ENCODE data around the gene POLR2L.

The POLR2L gene

DNA sequence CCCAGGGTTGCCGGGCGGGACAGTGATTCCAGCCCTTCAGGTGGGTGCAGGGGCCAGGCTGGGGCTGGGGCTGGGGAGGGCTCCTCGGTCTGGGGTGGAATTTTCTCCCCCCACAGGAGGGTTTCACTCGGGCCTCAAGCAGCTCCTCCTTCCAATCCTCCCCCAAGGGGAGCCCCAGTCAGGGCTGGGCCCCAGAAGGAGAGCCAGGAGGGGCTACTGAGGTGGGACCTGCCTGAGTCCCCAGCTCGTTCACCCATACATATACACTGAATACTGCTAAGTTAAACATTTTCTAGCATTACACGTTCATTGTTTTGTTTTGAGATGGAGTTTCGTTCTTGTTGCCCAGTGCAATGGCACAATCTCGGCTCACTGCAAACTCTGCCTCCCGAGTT, 16.1 kb downstream of the POLR2L start:
- no peaks in the 10 kb centered on the region for H3K9me3 ChIP-seq (ENCODE audit: control insufficient read depth, insufficient read depth, low read length)

DNA sequence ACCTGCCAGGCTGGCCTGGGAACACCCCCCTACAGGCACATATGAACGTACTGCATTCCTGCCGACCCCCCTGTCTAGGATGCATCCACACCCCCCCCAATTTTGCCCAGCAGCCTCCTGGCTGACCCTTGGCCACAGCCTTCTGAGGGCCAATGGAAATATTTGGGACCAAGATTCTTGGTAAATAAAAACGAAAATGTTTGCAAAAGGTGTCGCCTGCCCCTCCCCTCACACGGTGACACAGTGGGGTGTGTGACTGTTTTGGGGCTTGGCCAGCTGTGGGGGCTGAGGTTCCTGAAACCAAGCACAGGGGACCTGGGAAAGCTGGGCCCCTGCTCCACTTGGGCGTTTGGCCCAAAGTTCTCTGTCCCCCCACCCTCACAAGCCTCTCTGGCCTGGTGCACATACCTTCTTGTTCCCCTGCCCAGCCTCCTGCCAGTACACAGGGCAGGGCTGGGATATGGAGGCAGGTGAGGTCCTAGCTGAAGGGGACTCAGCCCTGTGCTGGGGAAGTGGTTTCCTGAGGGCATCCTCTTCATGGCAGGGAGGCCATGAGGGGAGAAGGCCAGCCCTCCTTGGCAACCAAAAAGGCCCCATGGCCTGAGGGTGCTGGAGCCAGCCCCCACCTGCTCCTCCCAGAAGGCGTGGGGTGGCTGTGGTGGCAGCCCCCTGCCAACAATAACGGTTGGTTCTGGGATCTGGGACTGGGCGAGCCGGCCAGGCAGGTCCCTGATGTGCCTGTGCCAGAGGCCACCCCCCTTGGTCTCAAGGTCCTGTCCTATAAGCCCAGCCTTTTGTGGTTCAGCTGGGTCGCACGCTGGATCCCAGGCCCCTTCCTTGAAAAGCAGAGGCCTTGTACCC, 16.7 kb downstream of the POLR2L start:
- Histone ChIP-seq H3K9me3 (ENCODE audit: control insufficient read depth, insufficient read depth, low read length) (no peaks in the 10 kb centered on the region), H3K9ac (ENCODE audit: low read depth, low read length) (no peak overlapping the region), H3K27me3 (ENCODE audit: control insufficient read depth, insufficient read depth, low read length) (peaks cover 10% of the 10 kb centered on the region), H3K36me3 (ENCODE audit: control insufficient read depth, insufficient read depth, low read length) (peaks cover 16% of the 10 kb centered on the region), H3K4me1 (ENCODE audit: control insufficient read depth, insufficient read depth, low read length) (no peaks in the 10 kb centered on the region), H3K4me3 (ENCODE audit: low read depth, low read length) (no peak overlapping the region)

More for the DNA sequence above, 16.1 kb downstream of the POLR2L start:
- H3K9ac ChIP-seq (ENCODE audit: low read depth, low read length), result no peak overlapping the region
- peaks cover 16% of the 10 kb centered on the region for H3K27me3 ChIP-seq (ENCODE audit: control insufficient read depth, insufficient read depth, low read length)
- H3K4me3 ChIP-seq (ENCODE audit: low read depth, low read length), result no peak overlapping the region
- peaks cover 2% of the 10 kb centered on the region for H3K4me1 ChIP-seq (ENCODE audit: control insufficient read depth, insufficient read depth, low read length)
- H3K36me3 ChIP-seq (ENCODE audit: control insufficient read depth, insufficient read depth, low read length), result peaks cover 16% of the 10 kb centered on the region

DNA sequence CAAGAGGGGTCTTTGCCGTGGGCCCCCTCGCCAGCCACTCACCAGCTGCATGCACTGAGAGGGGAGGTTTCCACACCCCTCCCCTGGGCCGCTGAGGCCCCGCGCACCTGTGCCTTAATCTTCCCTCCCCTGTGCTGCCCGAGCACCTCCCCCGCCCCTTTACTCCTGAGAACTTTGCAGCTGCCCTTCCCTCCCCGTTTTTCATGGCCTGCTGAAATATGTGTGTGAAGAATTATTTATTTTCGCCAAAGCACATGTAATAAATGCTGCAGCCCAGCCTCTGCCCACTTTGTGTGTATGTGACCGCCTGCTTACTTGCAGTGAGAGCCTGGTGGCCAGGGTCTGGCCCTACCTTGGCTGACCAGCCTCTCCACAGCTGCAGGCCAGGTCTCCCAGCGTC, 17.4 kb downstream of the POLR2L start:
- H3K9me3 ChIP-seq (ENCODE audit: control insufficient read depth, insufficient read depth, low read length), result no peaks in the 10 kb centered on the region
- H3K9ac ChIP-seq (ENCODE audit: low read depth, low read length), result no peak overlapping the region
- peaks cover 8% of the 10 kb centered on the region for H3K27me3 ChIP-seq (ENCODE audit: control insufficient read depth, insufficient read depth, low read length)
- H3K36me3 ChIP-seq (ENCODE audit: control insufficient read depth, insufficient read depth, low read length), result peaks cover 16% of the 10 kb centered on the region
- H3K4me1 ChIP-seq (ENCODE audit: control insufficient read depth, insufficient read depth, low read length), result no peaks in the 10 kb centered on the region
- no peak overlapping the region for H3K4me3 ChIP-seq (ENCODE audit: low read depth, low read length)

DNA sequence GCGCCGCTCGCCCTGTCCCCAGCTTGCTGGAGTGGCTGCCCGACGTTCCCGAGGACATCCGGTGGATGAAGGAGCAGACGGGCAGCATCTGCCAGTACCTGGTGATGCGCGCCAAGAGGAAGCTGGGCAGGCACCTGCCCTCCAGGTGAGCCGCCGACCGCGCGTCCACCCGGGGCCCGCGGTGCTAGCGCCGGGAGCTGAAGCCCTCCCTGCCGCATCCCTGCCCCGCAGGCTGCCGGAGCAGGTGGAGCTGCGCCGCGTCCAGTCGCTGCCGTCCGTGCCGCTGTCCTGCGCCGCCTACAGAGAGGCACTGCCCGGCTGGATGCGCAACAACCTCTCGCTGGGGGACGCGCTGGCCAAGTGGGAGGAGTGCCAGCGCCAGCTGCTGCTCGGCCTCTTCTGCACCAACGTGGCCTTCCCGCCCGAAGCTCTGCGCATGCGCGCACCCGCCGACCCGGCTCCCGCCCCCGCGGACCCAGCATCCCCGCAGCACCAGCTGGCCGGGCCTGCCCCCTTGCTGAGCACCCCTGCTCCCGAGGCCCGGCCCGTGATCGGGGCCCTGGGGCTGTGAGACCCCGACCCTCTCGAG, 17.9 kb downstream of the POLR2L start:
- Histone ChIP-seq H3K4me3 (ENCODE audit: low read depth, low read length) (no peak overlapping the region), H3K9ac (ENCODE audit: low read depth, low read length) (no peak overlapping the region), H3K4me1 (ENCODE audit: control insufficient read depth, insufficient read depth, low read length) (no peaks in the 10 kb centered on the region), H3K36me3 (ENCODE audit: control insufficient read depth, insufficient read depth, low read length) (peaks cover 16% of the 10 kb centered on the region), H3K27me3 (ENCODE audit: control insufficient read depth, insufficient read depth, low read length) (peaks cover 6% of the 10 kb centered on the region), H3K9me3 (ENCODE audit: control insufficient read depth, insufficient read depth, low read length) (no peaks in the 10 kb centered on the region)

DNA sequence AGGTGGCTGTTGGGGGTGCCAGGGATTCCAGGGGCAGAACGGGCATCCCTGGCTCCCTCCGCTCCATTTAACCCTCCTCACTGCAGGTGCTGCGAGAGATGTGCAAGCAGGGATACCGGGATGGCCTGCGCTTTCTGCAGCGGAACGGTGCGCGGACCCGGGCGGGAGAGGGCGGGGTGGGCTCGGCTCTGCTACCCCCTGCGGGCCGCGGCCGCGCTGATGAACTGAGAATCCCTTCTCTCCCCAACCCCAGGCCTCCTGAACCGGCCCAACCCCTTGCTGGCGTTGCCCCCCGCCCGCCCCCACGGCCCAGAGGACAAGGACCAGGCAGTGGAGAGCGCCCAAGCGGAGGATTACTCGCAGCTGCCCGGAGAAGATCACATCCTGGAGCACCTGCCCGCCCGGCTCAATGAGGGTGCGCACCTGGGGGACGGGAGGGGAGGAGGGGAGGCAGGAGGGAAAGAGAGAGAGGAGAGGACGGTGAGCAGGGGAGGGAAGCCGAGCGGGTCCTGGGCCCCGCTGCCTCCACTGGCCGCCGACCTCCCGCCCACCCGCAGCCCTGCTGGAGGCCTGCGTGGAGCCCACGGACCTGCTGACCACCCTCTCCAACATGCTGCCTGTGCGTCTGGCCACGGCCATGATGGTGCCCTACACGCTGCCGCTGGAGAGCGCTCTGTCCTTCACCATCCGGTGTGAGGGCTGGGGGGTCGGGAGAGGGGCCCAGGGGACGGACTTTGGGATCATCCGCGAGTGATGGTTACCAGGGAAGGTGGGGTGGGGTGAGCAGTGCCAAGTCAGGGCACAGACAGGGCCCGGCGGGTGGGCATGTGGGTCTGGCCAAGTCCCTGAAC, 18.7 kb downstream of the POLR2L start:
- Histone ChIP-seq H3K9ac (ENCODE audit: low read depth, low read length) (no peak overlapping the region), H3K4me3 (ENCODE audit: low read depth, low read length) (no peak overlapping the region), H3K27me3 (ENCODE audit: control insufficient read depth, insufficient read depth, low read length) (peaks cover 2% of the 10 kb centered on the region), H3K36me3 (ENCODE audit: control insufficient read depth, insufficient read depth, low read length) (peaks cover 16% of the 10 kb centered on the region), H3K4me1 (ENCODE audit: control insufficient read depth, insufficient read depth, low read length) (peaks cover 1% of the 10 kb centered on the region), H3K9me3 (ENCODE audit: control insufficient read depth, insufficient read depth, low read length) (no peaks in the 10 kb centered on the region)

DNA sequence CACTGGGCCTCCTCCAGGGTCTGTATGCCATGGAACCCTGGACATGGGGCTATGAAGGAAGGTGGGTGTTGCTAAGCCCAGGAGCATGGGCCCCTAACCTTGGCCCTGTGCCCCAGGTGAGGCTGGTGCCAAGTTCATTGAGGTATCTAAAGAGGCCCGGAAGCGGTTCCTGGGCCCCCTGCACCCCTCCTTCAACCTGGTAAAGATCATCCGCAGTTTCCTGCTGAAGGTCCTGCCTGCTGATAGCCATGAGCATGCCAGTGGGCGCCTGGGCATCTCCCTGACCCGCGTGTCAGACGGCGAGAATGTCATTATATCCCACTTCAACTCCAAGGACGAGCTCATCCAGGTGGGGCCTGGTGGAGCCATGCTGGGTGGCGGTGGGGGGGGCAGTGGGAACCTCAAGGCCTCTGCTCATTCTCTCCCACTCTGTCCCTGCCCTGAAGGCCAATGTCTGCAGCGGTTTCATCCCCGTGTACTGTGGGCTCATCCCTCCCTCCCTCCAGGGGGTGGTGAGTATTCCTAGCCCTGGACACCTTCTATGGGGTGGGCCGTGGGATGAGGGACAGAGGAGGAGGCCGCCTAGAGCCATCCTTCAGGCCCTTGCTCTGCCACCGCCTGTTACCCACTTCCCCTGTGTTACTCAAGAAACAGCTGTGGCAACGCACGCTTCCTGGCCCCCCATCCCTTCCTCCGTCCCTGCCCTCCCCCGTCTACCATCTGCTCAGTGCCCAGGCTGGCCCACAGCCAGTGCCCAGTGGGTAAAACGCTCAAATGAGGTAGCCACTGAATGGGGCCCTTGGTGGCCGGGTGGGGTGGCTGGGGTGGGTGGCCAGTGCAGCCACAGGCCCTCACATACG, 20.6 kb downstream of the POLR2L start:
- H3K4me1 ChIP-seq (ENCODE audit: control insufficient read depth, insufficient read depth, low read length), result peaks cover 2% of the 10 kb centered on the region
- H3K9me3 ChIP-seq (ENCODE audit: control insufficient read depth, insufficient read depth, low read length), result no peaks in the 10 kb centered on the region
- no peaks in the 10 kb centered on the region for H3K27me3 ChIP-seq (ENCODE audit: control insufficient read depth, insufficient read depth, low read length)
- peaks cover 16% of the 10 kb centered on the region for H3K36me3 ChIP-seq (ENCODE audit: control insufficient read depth, insufficient read depth, low read length)
- no peak overlapping the region for H3K4me3 ChIP-seq (ENCODE audit: low read depth, low read length)
- H3K9ac ChIP-seq (ENCODE audit: low read depth, low read length), result no peak overlapping the region

DNA sequence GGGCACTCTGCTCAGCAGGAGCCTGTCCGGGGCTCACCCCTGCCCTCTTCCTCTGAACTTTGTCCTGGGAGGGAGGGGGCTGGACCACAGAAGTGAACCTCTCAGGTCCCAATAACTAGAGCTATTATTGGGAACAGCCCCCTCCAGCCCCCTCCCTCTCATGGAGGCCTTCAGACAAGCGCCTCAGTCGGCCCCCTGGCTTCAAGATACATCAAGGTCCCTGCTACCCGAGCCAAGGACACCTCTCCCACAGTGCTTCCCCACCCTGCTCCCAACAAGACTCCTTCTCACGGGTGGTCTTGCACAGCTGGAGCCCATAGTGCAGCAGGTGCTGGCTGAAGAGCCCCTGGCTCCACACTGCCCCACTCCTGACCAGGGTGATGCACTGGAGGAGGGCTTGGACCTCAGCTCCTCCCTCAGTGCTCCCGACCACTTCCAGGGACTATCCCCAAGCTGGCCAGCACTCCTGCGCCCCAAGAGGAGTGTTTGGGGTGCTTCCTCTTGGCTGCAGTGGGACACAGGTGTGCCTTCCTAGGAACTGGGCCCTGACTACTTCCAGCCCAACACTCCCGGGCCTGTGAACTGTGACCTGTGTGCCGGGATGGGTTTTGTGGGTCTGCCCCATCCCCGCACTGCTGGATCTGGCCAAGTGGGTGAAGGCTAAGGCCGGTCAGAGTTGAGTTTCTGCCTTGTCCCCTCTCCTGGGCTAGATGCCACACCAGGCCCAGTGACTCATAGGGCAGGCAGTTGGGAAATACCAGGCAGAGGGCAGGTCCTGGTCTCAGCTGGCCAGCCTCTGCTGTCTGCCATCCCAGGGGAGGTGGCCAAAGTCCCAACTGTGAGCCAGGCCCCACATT, 21.4 kb downstream of the POLR2L start:
- Histone ChIP-seq H3K4me1 (ENCODE audit: control insufficient read depth, insufficient read depth, low read length) (peaks cover 2% of the 10 kb centered on the region), H3K4me3 (ENCODE audit: low read depth, low read length) (peak overlapping the region; percentile 69), H3K36me3 (ENCODE audit: control insufficient read depth, insufficient read depth, low read length) (peaks cover 16% of the 10 kb centered on the region), H3K9ac (ENCODE audit: low read depth, low read length) (no peak overlapping the region), H3K9me3 (ENCODE audit: control insufficient read depth, insufficient read depth, low read length) (no peaks in the 10 kb centered on the region), H3K27me3 (ENCODE audit: control insufficient read depth, insufficient read depth, low read length) (no peaks in the 10 kb centered on the region)

DNA sequence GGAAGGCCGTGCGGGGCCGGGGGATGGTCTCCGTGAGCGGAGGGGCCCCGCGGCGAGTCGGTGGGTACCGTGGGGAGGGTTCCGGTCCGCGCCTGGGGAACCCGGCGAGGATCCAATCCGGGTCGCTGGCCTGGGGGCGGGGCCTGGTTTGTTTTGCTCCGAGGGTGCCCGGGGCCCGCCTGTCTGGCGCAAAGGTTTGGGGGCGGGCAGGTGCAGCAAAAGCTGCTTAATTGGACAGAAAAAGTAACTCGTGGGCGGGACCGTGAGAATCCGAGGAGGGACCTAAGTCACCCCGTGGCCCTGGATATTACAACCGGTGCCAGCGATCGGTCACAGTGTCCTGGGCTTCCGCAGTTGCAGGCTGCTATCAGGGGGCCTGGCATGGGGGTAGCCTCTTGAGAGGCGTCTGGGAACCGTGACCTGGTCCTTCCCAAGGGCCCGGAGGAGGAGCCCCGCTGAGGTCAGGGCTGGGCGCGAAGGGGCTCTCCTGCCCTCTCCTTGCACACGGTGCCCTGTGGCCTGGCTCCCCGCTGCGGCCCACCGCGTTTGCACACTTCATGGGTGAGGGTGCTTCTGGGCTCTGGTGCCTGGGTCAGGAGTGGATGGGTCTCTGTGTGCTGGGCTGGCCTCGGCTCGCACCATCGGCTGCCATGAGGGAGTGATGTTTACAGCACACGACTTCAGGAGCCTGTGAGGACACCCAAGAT, 22.2 kb downstream of the POLR2L start:
- Histone ChIP-seq H3K9ac (ENCODE audit: low read depth, low read length) (no peak overlapping the region), H3K4me3 (ENCODE audit: low read depth, low read length) (peak overlapping the region; percentile 69), H3K9me3 (ENCODE audit: control insufficient read depth, insufficient read depth, low read length) (no peaks in the 10 kb centered on the region), H3K4me1 (ENCODE audit: control insufficient read depth, insufficient read depth, low read length) (peaks cover 2% of the 10 kb centered on the region), H3K36me3 (ENCODE audit: control insufficient read depth, insufficient read depth, low read length) (peaks cover 16% of the 10 kb centered on the region), H3K27me3 (ENCODE audit: control insufficient read depth, insufficient read depth, low read length) (no peaks in the 10 kb centered on the region)

DNA sequence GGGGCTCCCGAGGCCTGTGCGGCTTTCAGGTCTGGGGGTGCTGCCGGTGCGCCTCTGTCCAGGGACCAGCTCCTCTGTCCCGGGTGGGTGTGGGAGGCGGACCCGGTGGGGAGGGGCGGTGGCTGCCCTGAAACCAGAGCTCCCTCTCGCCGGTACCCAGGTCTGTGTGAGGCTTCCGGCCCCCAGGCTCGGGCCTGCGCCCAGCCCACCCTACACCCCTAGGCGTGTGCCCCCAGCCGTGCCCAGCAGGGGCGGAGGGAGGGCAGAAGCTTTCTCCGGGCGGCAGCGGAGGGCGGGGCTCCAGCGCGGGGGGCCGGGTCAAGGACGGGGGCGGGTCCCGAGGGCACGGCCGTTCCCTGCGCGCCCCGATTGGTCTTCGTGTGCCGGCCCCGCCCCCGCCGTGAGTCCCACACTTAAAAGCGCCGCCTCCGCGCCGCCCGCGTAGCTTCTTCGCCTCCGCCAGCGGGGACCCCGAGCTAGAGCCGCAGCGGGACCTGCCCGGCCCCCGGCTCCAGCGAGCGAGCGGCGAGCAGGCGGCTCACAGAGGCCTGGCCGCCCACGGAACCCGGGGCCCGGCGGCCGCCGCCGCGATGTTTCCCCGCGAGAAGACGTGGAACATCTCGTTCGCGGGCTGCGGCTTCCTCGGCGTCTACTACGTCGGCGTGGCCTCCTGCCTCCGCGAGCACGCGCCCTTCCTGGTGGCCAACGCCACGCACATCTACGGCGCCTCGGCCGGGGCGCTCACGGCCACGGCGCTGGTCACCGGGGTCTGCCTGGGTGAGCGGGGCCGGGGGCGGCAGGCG, 23.0 kb downstream of the POLR2L start:
- peaks cover 8% of the 10 kb centered on the region for H3K36me3 ChIP-seq (ENCODE audit: control insufficient read depth, insufficient read depth, low read length)
- no peaks in the 10 kb centered on the region for H3K27me3 ChIP-seq (ENCODE audit: control insufficient read depth, insufficient read depth, low read length)
- H3K9me3 ChIP-seq (ENCODE audit: control insufficient read depth, insufficient read depth, low read length), result no peaks in the 10 kb centered on the region
- H3K9ac ChIP-seq (ENCODE audit: low read depth, low read length), result peak overlapping the region; percentile 54
- peak overlapping the region; percentile 69 for H3K4me3 ChIP-seq (ENCODE audit: low read depth, low read length)
- peaks cover 2% of the 10 kb centered on the region for H3K4me1 ChIP-seq (ENCODE audit: control insufficient read depth, insufficient read depth, low read length)

Data from iPS-15b (cell line).